Ramos (cell line): ENCODE measurements around the gene GSX1.
"Not testable (repeated sequence)": the region's sequence is repeated elsewhere in the genome, so short reads cannot be mapped to it uniquely, and the experiment has no call there.

Source experiments
- in situ Hi-C: fragments of 300-500 bp; cut with MboI; formaldehyde crosslinking; loops from one replicate; pipeline ENCODE4 v1.14.3; 2022; ENCODE audit warnings: low sequenced_read_pairs; ENCODE audit not compliant: unreplicated experiment

GSX1 gene

DNA sequence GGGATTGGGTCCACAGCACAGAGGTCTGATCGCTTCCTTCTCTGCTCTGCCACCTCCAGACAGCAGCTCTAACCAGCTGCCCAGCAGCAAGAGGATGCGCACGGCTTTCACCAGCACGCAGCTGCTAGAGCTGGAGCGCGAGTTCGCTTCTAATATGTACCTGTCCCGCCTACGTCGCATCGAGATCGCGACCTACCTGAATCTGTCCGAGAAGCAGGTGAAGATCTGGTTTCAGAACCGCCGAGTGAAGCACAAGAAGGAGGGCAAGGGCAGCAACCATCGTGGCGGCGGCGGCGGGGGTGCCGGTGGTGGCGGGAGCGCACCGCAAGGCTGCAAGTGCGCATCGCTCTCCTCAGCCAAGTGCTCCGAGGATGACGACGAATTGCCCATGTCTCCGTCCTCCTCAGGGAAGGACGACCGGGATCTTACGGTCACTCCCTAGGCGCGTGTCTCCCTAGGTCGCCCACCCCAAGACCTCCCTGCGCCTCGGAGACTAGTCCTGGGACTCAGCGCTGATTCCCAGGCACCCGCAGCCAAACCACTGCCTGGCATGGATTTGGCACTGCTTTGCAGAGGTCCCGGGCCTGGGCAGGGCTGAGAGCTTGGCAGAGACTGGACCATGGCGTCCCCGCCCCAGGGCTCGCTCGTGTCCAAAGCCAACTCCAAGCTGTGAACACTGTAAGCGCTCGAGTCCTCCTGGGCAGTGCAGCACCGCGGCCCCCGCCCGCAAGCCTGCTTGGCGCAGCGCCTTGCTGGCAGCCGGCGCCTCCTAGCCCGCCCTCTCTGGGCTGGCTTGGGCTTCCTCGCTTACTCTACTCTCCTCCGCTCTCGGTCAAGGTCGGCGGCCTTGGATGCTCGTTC, 1.5 kb downstream of the GSX1 start:
- in situ Hi-C loops: no loop called here

DNA sequence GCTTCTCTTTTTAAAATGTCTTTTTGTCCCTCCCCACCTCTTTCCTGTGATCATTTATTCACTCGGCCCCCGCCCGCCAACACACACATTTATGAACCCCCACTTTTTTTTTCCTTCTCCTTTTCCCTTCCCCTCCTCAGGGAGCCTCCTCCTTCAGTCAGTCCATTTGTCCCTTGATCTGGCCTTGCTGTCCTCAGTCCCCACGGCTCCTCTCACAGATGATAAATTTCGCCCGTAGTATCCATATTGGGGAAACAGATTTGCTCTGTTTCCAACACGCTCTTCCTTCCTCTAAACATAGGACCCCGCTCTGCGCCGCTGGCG, 2.0 kb downstream of the GSX1 start:
- in situ Hi-C loops: no loop called here

DNA sequence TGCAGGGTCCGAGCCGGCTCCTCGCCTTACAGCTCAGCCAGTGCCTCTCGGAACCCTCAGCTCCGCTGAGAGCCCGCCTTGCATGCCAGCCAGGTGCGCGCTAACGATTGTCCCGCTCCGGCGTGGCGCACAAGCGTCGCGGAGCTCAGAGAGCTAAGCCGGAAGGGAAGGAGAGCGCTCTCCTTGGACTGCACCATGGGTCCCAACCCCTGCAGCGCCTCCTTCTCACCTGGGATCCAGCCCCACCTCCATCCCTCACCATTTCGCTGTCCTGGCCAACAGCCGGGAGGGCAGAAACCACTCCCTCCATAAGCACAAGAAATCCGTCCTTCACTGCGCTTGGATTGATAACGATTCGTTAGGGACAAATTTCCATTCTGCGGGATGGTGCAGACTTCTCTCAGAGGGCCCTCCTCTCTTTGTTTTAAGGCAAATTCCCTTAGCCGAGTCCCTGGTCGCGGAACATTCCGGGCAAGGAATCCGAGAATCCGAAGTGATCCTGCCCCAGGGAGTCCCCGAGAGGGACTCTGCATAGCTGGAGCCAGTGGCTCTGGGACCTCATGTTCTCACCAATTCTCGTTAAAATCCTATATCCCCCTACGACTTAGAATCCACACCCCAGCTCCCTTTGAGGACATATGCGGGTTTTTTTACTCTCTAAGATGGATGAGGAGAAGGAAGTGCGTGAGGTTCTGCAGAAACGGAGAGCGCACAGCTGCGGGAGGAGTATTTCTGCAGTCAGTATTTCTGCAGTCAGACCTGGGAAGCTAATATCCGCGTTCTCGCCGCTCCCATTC, 2.8 kb downstream of the GSX1 start:
- in situ Hi-C loops: no loop called here

DNA sequence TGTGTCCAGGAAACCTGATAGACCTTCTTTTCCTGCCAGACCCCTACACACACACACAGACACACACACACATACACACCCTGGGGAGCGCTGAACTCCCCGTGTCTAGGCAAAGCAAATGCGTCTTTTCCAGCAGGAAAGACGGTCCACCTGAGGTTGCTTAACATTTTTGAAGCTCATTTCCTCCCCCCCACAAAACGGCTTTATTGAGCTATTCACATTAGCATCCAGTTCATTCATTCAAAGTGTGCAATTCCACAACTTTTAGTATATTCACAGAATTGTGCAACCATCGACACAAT, 3.4 kb downstream of the GSX1 start:
- in situ Hi-C loops: no loop called here

DNA sequence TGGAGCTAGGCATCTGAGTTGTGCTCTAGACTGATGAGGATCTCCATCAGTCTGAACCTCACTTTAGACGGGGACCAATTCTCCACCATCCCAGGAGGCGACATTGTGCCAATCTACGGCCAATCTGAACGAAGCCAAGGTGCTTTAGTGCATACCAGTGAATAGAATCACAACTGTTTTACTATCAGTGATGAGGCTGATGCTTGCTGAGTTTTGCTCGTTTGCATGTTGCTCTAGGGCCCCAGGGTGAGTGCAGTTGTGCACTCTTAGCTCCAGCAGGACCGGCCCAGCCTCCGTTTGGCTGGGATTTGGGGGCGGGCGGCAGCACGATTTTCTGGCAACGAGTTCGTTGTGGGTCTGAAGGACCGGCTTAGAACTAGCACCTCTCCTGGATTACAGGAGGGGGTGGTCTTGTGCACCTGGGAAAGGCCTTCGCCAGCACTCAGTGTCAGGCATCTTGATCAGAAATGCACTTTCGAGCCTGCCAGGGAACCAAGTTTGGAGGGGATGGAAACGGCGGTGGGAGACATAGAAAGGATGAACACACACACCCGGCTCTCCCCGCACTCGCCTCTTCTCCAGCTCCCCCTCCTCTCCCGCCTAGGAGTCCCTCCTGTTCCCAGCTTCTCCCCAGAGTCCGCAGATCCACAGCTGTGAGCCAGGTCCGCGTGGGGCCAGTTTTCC, 4.4 kb downstream of the GSX1 start:
- in situ Hi-C loops: no loop called here

DNA sequence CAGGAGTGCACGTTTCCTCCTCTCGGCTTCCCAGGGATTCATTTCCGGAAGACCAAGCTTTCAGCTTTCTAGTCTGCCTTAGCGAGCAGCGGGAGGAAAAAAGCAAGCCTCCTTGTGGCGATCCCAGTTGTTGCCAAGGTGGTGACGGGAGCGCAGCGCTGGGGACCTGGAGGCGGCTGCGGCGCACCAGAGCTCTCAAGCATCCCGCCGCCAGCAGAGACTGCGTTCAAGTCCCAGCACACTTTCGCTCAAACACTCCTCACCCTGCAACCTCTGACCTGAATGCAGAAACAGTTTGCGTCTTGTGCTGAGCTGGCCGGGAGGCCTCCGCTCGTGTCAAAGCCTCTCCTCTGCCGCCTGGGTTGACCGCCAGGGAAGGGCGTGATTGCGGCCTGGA, 4.9 kb downstream of the GSX1 start:
- in situ Hi-C loops: no loop called here

DNA sequence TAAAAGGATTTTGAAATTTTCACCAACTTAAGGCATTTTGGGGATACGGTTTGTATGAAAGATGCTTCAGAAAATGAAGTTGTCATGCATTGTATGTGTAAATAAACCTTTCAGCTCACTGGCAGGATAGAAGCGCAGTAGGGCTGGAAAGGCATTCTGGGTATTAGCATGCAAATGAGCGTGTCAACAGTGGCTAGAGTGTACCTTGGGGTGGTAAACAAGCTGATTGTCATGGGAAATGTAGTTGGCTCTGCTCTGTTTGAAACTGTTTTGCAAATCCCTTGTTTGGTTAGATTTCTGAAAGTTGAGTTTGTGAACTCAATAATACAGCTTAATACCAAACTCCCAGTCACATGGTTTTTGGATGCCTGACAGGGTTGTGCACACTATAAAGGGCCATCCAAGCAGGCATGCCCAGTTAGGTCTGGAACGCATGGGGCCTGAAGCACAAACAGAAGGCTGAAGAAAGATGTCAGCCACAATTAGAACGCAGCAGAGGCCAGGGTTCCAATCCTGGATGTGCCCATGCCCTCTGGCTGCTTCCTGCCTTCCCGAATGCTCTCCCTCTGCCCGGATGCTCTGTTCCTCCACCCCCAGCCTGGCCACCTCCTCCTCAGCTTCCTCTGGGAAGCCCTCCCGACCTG, 14.6 kb downstream of the GSX1 start:
- in situ Hi-C loops: no loop called here

DNA sequence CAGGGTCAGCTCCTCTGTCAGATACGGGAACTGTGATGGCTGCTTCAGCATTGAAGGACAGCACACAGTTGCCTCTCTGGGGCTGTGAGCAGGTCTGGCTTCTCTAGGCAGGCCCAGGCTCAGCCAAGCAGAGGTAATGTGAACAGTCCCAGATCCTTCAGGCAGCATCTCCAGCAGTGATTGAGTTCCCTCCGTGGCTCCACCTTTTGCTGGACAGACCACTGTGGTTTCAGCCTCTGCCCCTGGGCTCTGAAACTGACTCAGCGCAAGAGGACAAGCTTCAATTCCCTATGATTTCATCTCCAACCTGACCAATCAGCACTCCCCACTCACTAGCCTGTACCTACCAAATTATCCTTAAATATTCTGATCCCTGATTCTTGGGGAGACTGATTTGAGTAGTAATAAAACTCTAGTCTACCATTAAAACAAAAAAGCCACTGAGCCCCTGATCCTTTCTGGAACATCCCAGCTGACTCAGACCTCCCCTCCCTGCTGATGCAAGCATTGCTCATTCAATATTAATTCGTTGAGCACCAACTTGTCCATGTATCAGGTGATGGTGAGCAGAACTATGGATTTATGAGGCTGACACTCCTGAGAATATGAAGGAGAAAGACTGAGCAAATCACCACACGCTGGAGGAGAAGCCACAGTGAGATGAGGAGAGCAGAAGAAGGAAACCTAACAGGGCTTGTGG, 16.7 kb downstream of the GSX1 start:
- in situ Hi-C loops: no loop called here

DNA sequence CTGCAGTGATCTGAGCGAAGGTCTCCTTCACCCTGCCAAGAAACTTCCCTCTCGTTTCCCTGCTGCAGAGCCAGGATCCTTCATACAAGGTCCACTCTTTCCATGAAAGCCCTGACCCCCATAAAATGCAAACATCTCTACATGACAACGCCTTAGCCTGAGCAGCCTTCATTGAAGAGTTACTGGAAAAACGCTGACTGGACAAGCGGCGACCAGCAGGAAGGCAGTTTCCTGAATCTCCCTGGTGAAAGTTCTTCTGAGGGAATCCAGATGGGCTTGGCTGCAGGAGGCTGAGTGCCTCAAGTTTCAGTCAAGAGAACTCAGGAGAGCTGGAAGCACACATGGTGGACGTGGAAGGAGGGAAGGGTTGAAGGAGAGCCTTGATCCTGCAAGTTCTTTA, 17.7 kb downstream of the GSX1 start:
- in situ Hi-C loops: no loop called here

DNA sequence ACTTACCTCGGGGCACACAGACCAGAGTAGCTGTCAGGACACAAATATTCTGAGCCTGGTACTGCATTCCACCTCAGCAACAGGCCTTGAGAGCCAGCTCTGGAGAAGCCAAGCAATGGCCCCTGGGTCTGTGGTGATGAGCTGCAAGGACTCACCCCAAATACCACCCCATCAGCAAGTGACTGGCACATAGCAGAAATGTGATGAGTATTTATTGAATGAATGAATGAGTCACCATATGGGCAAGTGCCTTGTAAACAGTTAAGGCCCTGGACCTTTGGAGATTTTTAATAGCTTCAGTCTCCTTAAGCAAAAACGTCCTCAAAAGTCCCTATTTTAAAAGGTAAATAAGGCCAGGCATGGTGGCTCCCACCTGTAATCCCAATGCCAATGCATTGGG, 18.2 kb downstream of the GSX1 start:
- in situ Hi-C loops: no loop called here

DNA sequence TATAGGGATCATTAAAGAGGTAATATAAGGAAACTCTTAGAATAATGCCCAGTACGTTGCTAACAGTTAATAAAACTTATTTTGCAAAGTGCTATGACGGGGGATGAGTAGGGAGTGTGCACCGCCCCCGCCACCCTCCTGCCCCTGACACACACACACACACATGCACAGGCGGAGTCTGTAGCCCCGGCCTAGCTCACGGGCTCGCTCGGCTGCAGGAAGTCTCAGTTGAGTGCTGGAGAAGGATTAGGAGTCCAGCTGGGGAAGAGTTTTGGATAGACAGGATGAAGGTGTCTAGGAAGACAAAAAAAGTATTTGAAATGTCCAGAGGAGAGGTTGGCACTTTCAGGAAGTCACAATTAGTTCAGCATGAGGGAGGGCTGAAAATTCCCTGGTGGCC, 21.5 kb downstream of the GSX1 start:
- in situ Hi-C loops: no loop called here

DNA sequence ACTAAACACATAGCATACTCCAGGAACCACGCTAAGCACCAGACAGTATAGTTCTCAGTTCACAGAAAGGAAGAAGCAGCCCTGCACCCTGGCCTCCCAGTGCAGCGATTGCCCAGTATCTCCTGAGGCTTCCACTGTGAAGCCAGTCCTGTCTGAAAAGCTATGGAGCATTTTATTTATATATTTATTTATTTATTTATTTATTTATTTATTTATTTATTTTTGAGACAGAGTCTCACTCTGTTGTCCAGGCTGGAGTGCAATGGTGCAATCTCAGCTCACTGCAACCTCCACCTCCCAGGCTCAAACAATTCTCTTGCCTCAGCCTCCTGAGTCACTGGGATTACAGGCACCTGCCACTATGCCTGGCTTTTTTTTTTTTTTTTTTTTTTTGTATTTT, 25.5 kb downstream of the GSX1 start:
- in situ Hi-C loops: not testable (repeated sequence)

DNA sequence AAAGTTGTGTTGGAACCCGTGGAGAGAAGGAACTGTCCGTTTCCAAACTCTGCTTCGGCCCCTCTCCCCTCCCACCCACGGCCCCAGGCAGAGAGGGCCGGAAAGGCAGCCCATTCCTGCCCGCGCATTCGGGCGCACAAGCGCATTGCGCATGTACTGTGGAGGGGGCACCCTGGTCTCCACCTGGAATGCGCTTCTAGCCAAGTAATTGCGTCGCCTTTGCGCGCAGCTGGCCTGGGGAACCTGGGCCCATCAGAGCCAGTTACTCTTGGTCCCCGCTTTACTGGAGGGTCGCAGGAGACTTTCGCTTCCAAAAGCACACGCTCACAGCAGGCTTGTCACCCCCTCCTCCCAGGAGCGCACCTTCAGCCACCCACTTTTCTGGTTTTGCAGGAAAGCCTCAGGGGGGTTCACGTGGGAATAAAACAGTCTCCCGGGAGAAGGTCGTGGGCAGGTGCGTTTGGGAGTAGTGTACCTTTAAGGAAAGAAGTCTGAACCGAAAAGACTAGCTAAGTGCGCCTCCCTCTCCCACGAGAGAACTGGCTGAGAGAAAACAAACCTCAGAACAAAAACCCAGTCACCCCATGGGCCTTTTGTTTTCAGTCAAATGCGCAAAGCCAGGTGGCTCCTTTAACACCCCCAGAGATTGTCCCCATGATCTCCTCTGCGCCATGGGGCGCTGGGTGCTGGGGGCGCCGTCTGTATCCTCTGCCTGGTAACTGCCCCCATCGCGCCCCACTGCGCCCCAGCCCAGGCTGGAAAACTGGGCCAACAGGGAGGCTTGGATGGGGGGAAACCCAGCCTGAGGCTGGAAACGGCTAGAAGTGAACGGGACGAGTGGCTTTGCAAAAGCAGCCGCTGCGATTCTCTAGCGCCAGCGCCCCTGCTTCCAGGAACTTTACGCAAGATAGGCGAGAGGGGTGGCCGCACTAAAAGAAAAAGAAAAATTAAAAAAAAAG, 28.5 kb downstream of the GSX1 start:
- in situ Hi-C loops: no loop called here

DNA sequence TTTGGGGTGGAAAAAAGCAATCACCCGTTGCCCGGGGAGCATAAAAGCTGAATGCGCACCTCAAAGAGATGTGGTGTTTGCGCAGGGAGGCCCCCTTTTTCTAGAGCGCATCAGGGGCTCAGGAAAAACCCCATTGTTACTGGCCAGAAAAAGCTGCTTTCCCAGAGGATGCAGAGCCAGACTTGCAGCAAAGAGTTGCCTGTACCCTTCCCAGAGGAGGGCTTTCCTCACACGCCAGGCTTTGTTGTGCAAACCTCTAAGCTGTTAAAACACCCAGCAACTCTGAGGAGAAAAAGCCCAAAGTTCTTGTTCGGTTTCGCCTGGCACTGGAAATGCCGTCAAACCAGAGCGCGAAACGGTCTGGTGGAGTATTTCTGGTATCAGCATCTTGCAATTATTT, 29.3 kb downstream of the GSX1 start:
- in situ Hi-C loops: no loop called here

DNA sequence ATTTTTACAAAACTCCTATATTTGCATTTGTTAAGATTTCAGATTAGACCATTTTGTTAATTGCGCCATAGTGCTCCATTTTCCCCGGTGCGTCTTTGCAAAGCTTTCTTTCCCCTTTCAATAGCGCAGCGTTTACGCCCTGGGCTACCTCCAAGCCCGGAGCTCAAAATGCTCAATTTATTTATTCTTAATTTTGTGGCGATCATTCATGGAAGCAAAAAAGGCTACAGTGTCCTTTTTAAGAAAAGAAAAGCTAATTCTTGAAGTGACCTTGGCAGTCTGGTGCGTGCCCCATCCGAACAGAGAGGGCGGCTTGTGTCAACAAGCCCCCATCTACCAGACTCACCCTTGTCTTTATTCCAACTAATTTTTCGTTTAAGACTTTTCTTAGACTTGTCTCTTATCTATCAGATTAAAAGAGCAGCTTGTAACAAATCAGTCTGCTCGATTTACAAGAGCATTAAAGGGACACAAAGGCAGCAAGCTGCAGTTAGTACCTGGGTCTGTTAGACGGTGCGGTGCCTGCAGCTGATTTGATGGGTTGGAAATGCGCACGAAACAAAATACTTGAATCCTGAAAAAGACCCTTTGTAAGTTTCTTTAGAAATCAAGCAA, 30.1 kb downstream of the GSX1 start:
- in situ Hi-C loops: no loop called here

DNA sequence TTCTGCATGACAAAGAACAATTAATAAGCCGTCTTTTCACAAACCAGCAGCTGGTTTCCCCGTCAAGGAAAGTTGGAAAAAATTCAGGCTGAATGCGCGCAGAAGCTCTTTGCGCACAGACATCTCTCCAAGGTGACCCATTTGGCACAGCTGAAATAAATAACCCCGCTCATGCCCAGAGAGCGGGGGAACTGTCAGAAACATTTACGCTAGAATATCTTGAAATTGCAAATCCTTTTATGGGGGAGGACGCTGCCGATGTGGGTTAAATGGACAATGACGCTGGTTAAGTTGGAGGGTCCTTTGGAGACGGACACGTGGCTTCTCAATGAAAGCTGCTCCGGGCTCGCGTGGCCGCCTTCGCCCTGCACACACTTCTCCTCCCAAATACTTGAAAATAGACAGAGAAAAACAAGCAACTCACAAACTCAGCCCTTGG, 30.6 kb downstream of the GSX1 start:
- in situ Hi-C loops: no loop called here

DNA sequence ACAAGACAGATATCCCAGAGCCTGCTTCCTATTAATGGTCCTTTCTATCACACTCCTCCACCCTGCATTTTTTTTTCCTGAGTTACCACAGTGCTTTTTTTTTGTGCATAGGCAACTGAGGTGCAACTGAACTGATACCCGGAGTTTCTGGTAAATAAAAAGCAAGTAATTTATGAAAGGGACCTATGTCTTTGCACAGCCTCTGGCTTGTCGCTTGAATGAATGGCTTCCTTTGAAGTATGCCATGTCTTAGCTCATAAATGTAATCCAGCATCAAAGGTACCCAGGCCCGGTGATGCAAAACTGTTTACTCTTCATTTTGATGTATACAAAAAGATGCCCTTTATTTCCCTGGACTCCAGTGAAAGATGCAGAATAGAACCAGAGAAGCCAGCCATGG, 31.8 kb downstream of the GSX1 start:
- in situ Hi-C loops: no loop called here

DNA sequence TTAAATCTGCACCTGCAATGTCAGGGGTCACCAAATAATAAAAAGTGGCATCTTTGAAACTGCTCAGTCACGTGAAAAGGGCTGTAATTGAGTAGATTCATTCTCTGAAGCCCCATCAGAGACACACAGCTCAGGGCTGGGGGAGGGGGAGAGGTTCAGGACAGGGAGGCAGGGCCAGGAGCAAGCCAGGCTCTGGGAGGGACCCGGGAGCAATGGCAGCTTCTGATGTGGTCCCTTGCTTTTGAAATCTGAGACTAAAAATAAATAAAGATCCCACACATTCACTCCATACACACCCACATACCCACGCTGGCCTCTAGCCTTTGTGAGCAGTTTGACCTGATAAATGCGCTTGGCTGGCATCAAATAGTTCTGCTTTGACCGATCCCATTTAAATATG, 32.8 kb downstream of the GSX1 start:
- in situ Hi-C loops: loop anchor here (5.0 kb wide), 1 partner anchor 443 kb away; no protein-coding TSS in a partner anchor
